HepG2 (cell line): ENCODE results near the gene C3orf18. TPM values are rescaled to one million over a fixed set of nuclear protein-coding genes. Genes with fewer than 3 reads are reported as not detected.

Experiments
- ATAC-seq: fragments of 200-7000 bp; cut with Tn5 transposase; 3 replicates; pipeline ENCODE4 v1.9.1; 2020; ENCODE audit warnings: mild to moderate bottlenecking, moderate library complexity
- BruUV-seq: library from RNA; stranded (reverse); fragments of 400-500 nt; replicated peaks from 2 replicates; lab custom pipeline; 2021; lab: Mats Ljungman, UMichigan
- CTCF ChIA-PET: fragments of 300-600 bp; formaldehyde crosslinking; extraction: SDS; loops from one replicate; lab custom pipeline; 2021; ENCODE audit warnings: low total read pairs, inconsistent platforms, low intra/inter-chr PET ratio; lab: Yijun Ruan, JAX
- POLR2A ChIA-PET: fragments of 350-600 bp; sonication (Branson Sonifier 250); formaldehyde crosslinking; loops from one replicate; lab custom pipeline; 2020; ENCODE audit warnings: antibody characterized with exemption, inconsistent platforms; lab: Yijun Ruan, JAX
- DNase-seq: peaks from one replicate; pipeline ENCODE4 v3.0.0-alpha.2; 2015; ENCODE audit warnings: low spot score
- FAIRE-seq: peaks from 3 replicates; lab custom pipeline; 2011; peaks lifted over from hg19 to GRCh38; lab: Jason Lieb, UNC
- H2AFZ ChIP-seq: one replicate; pipeline ENCODE4 v1.6.1; 2011; ENCODE audit warnings: low read length, inconsistent platforms
- H3K27ac ChIP-seq: fragments of 300-600 bp; 3 replicates; pipeline ENCODE4 v1.8.0; 2011; ENCODE audit warnings: mixed run types, mild to moderate bottlenecking, mixed read lengths, low read length, inconsistent platforms; ENCODE audit not compliant: insufficient read depth; ENCODE audit errors: extremely low read length
- H3K27me3 ChIP-seq, 2 experiments: fragments of 200-600 bp in 1 of 2; 2 replicates in 1 of 2; 3 replicates in 1 of 2; pipeline versions ENCODE4 v1.6.0 to v1.8.0; 2011; ENCODE audit warnings: low read length in 2 of 2, mild to moderate bottlenecking in 2 of 2, moderate library complexity in 2 of 2, inconsistent platforms in 1 of 2; ENCODE audit not compliant: insufficient read depth in 2 of 2, control insufficient read depth in 1 of 2
- H3K36me3 ChIP-seq, 2 experiments: fragments of 200-600 bp in 1 of 2; replicated peaks in 1 of 2; 2 replicates in 1 of 2; 3 replicates in 1 of 2; pipeline versions ENCODE4 v1.5.1 to v1.8.0; 2011; ENCODE audit warnings: low read length in 2 of 2, inconsistent platforms in 1 of 2; ENCODE audit not compliant: insufficient read depth in 2 of 2, control insufficient read depth in 1 of 2
- H3K4me1 ChIP-seq: 2 replicates; pipeline ENCODE4 v1.5.1; 2012; ENCODE audit warnings: low read length, inconsistent platforms; ENCODE audit not compliant: insufficient read depth
- H3K4me2 ChIP-seq: 2 replicates; pipeline ENCODE4 v1.6.0; 2011; ENCODE audit warnings: low read depth, low read length, inconsistent platforms
- H3K4me3 ChIP-seq, 3 experiments: fragments of 200-600 bp in 1 of 3; sonication (generic), shearing (Covaris generic) in 1 of 3; replicated peaks in 1 of 3; 2 replicates each; pipeline ENCODE4 v1.5.1; 2011 to 2016; ENCODE audit warnings: low read length in 3 of 3, inconsistent platforms in 2 of 3, low read depth in 2 of 3, mild to moderate bottlenecking in 2 of 3, control low read depth in 1 of 3, mixed read lengths in 1 of 3; ENCODE audit not compliant: insufficient read depth in 1 of 3
- H3K79me2 ChIP-seq: one replicate; pipeline ENCODE4 v1.6.1; 2011; ENCODE audit warnings: low read length, inconsistent platforms; ENCODE audit not compliant: insufficient read depth
- H3K9ac ChIP-seq: 2 replicates; pipeline ENCODE4 v1.6.0; 2011; ENCODE audit warnings: mild to moderate bottlenecking, low read depth, low read length, inconsistent platforms; ENCODE audit not compliant: insufficient read depth
- H3K9me3 ChIP-seq: 2 replicates; pipeline ENCODE4 v1.5.1; 2012; ENCODE audit warnings: mild to moderate bottlenecking, low read length
- H4K20me1 ChIP-seq: 2 replicates; pipeline ENCODE4 v1.6.0; 2011; ENCODE audit warnings: inconsistent platforms, mild to moderate bottlenecking, low read length, moderate library complexity; ENCODE audit not compliant: insufficient read depth
- ERF ChIP-seq: IDR thresholded peaks from 2 replicates; pipeline ENCODE4 v1.6.1; 2018; ENCODE audit warnings: missing biosample characterization, missing genetic modification reagents
- FOXJ3 ChIP-seq: sonication (generic); formaldehyde crosslinking; IDR thresholded peaks from 2 replicates; pipeline ENCODE4 v1.4.0; 2020; ENCODE audit warnings: missing genetic modification reagents, mild to moderate bottlenecking, borderline replicate concordance
- TMF1 ChIP-seq: sonication (generic); formaldehyde crosslinking; IDR thresholded peaks from 2 replicates; pipeline ENCODE4 v1.8.1; 2022; ENCODE audit warnings: low read depth, missing genetic modification reagents
- ZBTB40 ChIP-seq, 2 experiments: fragments of 450-650 bp in 1 of 2; sonication (generic) in 1 of 2; formaldehyde crosslinking in 1 of 2; IDR thresholded peaks; 2 replicates each; pipeline versions ENCODE4 v1.6.1 to v1.8.0; 2016 to 2022; ENCODE audit warnings: antibody characterized with exemption in 1 of 2, mild to moderate bottlenecking in 1 of 2, missing genetic modification reagents in 1 of 2
- WGBS: methylation state at CpG from one replicate; pipeline ENCODE4 v1.1.6; 2017; ENCODE audit warnings: low lambda C conversion rate; 5-methylcytosine and 5-hydroxymethylcytosine counted together
- in situ Hi-C: cut with HindIII; loops from 2 replicates; pipeline ENCODE4 v1.10.0; 2017; ENCODE audit warnings: low pct_unique_long_range_greater_than_20kb; ENCODE audit not compliant: extremely low pct_ligation_motif_present
- intact Hi-C: fragments of 100-400 bp; cut with micrococcal nuclease; formaldehyde crosslinking; loops from one replicate; pipeline ENCODE4 v1.10.0; 2022; ENCODE audit not compliant: unreplicated experiment
- polyA plus RNA-seq, 8 experiments: library from polyadenylated mRNA; depleted of rRNA in 3 of 8; stranded (reverse) in 7 of 8; unstranded in 1 of 8; fragments of >200 nt; fragmentation: Illumina TruSeq in 4 of 8; extraction: Trizol in 4 of 8; gene quantifications; 2 replicates each; pipeline versions ENCODE4 v1.2.1 to v1.2.3, GENCODE V29; 2011 to 2016; ENCODE audit warnings: low read depth in 4 of 8, missing spikeins in 1 of 8, mixed read lengths in 1 of 8; ENCODE audit not compliant: insufficient read depth in 1 of 8
- total RNA-seq, 5 experiments: library from RNA; depleted of rRNA; stranded (reverse); fragments of >200 nt; fragmentation: Illumina TruSeq; extraction: Trizol; gene quantifications; 2 replicates each; pipeline ENCODE4 v1.2.3, GENCODE V29; 2016; ENCODE audit warnings: low read depth in 1 of 5

The C3orf18 gene
- total and polyA plus RNA-seq, 2 of the 13 experiments (the other 11 are each of a cell fraction or from before 2014, with no cell fraction given) = 1.6 to 4.8 TPM

GRCh38 chr3:50577348-50577747, 9.8 kb upstream of the C3orf18 start (continued):
- TF ChIP-seq ZBTB40 (IDR thresholded peaks at IDR 0.05) (no peak), ZBTB40 (CRISPR knock-in tag; IDR thresholded peaks at IDR 0.05) (no peak), ERF (no peak)

GRCh38 chr3:50575372-50575771, 7.8 kb upstream of the C3orf18 start:
- no peak for DNase-seq
- Histone ChIP-seq H3K27me3 (no peaks in the 10 kb centered on the region), H3K4me2 (no peak overlapping the region), H3K9ac (no peak overlapping the region), H3K27ac (no peak overlapping the region), H3K79me2 (no peaks in the 10 kb centered on the region), H3K4me3 (no peak overlapping the region), H3K9me3 (no peaks in the 10 kb centered on the region), H3K4me1 (peaks cover 28% of the 10 kb centered on the region), H3K36me3 (no peaks in the 10 kb centered on the region; a peak in 3 of 5 replicates), H4K20me1 (no peaks in the 10 kb centered on the region), H2AFZ (no peak overlapping the region)
- ChIA-PET CTCF (interaction anchor here (7.2 kb wide), 1 partner anchor 38 kb away, joined by 182 read pairs; the partner anchor contains the start of genes CISH and MAPKAPK3), POLR2A (interaction anchor here (1.4 kb wide), 1 partner anchor 34 kb away, joined by 3 read pairs; no protein-coding TSS in a partner anchor)
- no peak for FAIRE-seq
- WGBS = 95% methylated on average over 6 of the region's 6 CpGs
- ATAC-seq = no peak
- in situ Hi-C loops = no loop called here
- intact Hi-C loops = no loop called here
- no TSS peak for BruUV-seq
- TF ChIP-seq TMF1 (no peak), FOXJ3 (CRISPR knock-in tag) (no peak)
